ENCODE measurements around the gene ZNF212.
"Not testable (repeated sequence)": the region's sequence is repeated elsewhere in the genome, so short reads cannot be mapped to it uniquely, and the experiment has no call there.

ZNF212 gene

DNA sequence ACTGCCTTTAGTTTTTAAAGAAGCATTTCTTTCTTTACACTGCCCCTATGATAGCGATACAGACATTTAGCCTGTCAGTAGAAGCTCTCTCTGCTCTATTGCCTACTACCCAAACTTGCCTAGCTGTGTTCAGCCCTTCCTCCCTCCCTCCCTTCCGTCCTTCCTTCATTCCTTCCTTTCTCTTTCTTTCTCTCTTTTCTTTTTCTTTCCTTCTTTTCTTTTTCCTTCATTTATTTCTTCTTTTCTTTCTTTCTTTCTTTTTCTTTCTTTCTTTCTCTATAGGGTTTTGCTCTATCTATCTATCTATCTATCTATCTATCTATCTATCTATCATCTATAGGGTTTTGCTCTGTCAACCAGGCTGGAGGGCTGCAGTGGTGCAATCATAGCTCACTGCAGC lies 7.1 kb upstream of the ZNF212 start:
- Histone ChIP-seq H3K9me2 (replicated peaks; ENCODE audit: low read depth, low read length) (no peaks in the 10 kb centered on the region), H4K20me1 (ENCODE audit: insufficient read depth, low read length, poor library complexity, severe bottlenecking) (no peaks in the 10 kb centered on the region), H3K9me3 (ENCODE audit: insufficient read depth, low read depth, low read length) (no peaks in the 10 kb centered on the region), H3K27me3 (ENCODE audit: insufficient read depth, low read length, poor library complexity, severe bottlenecking) (no peaks in the 10 kb centered on the region), H3K79me2 (ENCODE audit: insufficient read depth, low read length) (no peaks in the 10 kb centered on the region), H3F3A (ENCODE audit: low read depth) (no peaks in the 10 kb centered on the region), H2AFZ (ENCODE audit: low read length) (no peak overlapping the region), H3K4me3 (ENCODE audit: low read length, poor library complexity, severe bottlenecking) (no peak overlapping the region), H3K4me1 (ENCODE audit: insufficient read depth, low read length, poor library complexity, severe bottlenecking) (no peaks in the 10 kb centered on the region), H3K9ac (ENCODE audit: low read depth, low read length, poor library complexity, severe bottlenecking) (no peak overlapping the region), H3K4me2 (ENCODE audit: low read depth, low read length, poor library complexity, severe bottlenecking) (no peak overlapping the region), H3K36me3 (ENCODE audit: insufficient read depth, low read length) (no peaks in the 10 kb centered on the region)
- no peak for TF ChIP-seq CTCF (conservative IDR thresholded peaks at IDR 0.05; ENCODE audit: low read length)
- TF ChIP-seq EZH2phosphoT487 (IDR thresholded peaks at IDR 0.05; ENCODE audit: borderline replicate concordance), result no peak

- not testable (repeated sequence) for H3K9me2 ChIP-seq (replicated peaks; ENCODE audit: low read depth, low read length); H3K9me3 ChIP-seq (ENCODE audit: insufficient read depth, low read depth, low read length); H3K27me3 ChIP-seq (ENCODE audit: insufficient read depth, low read length, poor library complexity, severe bottlenecking); H3K79me2 ChIP-seq (ENCODE audit: insufficient read depth, low read length); H3K4me1 ChIP-seq (ENCODE audit: insufficient read depth, low read length, poor library complexity, severe bottlenecking); H4K20me1 ChIP-seq (ENCODE audit: insufficient read depth, low read length, poor library complexity, severe bottlenecking); H3K9ac ChIP-seq (ENCODE audit: low read depth, low read length, poor library complexity, severe bottlenecking); H3K36me3 ChIP-seq (ENCODE audit: insufficient read depth, low read length); H3K4me3 ChIP-seq (ENCODE audit: low read length, poor library complexity, severe bottlenecking); H2AFZ ChIP-seq (ENCODE audit: low read length); H3K4me2 ChIP-seq (ENCODE audit: low read depth, low read length, poor library complexity, severe bottlenecking); H3F3A ChIP-seq (ENCODE audit: low read depth)
Measured at GRCh38 chr7:149233655-149234204, 5.7 kb upstream of the ZNF212 start.

- H3K36me3 ChIP-seq (ENCODE audit: insufficient read depth, low read length), result no peaks in the 10 kb centered on the region
- no peaks in the 10 kb centered on the region for H3K27me3 ChIP-seq (ENCODE audit: insufficient read depth, low read length, poor library complexity, severe bottlenecking)
- H3K79me2 ChIP-seq (ENCODE audit: insufficient read depth, low read length), result peaks cover 31% of the 10 kb centered on the region
- no peak overlapping the region for H2AFZ ChIP-seq (ENCODE audit: low read length)
- H3K4me2 ChIP-seq (ENCODE audit: low read depth, low read length, poor library complexity, severe bottlenecking), result no peak overlapping the region
- H3K9me2 ChIP-seq (replicated peaks; ENCODE audit: low read depth, low read length), result no peaks in the 10 kb centered on the region
- no peak overlapping the region for H3K4me3 ChIP-seq (ENCODE audit: low read length, poor library complexity, severe bottlenecking)
- H4K20me1 ChIP-seq (ENCODE audit: insufficient read depth, low read length, poor library complexity, severe bottlenecking), result peaks cover 8% of the 10 kb centered on the region
- no peaks in the 10 kb centered on the region for H3F3A ChIP-seq (ENCODE audit: low read depth)
- no peak overlapping the region for H3K9ac ChIP-seq (ENCODE audit: low read depth, low read length, poor library complexity, severe bottlenecking)
- H3K4me1 ChIP-seq (ENCODE audit: insufficient read depth, low read length, poor library complexity, severe bottlenecking), result peaks cover 16% of the 10 kb centered on the region
- 0 out of 2 replicates have a peak, but pooled peaks cover 3% of the 10 kb centered on the region for H3K9me3 ChIP-seq (ENCODE audit: insufficient read depth, low read depth, low read length)
- no peak for TF ChIP-seq CTCF (conservative IDR thresholded peaks at IDR 0.05; ENCODE audit: low read length)
Measured at GRCh38 chr7:149237502-149237901, 1.9 kb upstream of the ZNF212 start.

DNA sequence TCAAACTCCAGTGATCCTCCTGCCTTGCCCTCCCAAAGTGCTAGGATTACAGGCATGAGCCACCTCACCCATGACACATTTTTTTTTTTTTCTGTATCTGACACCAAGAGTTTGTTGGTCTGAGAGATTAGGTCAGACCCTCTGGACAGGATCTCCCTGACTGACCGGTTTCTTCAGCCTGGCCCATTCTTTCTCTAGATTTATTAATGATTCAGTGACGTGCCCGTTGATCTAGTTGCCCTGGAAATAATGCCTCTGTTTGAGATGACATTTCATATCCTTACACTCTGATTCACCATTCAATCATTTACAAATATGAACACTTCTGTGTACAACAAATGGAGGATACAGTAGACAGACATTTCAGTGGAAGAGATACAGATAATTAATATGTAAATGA lies 1.4 kb upstream of the ZNF212 start:
- Histone ChIP-seq H3K4me3 (ENCODE audit: low read length, poor library complexity, severe bottlenecking) (no peak overlapping the region), H3K79me2 (ENCODE audit: insufficient read depth, low read length) (peaks cover 36% of the 10 kb centered on the region), H3K9ac (ENCODE audit: low read depth, low read length, poor library complexity, severe bottlenecking) (no peak overlapping the region), H4K20me1 (ENCODE audit: insufficient read depth, low read length, poor library complexity, severe bottlenecking) (peaks cover 8% of the 10 kb centered on the region), H2AFZ (ENCODE audit: low read length) (0 out of 2 replicates have a peak overlapping the region, but pooled peaks have one; percentile 12), H3K4me1 (ENCODE audit: insufficient read depth, low read length, poor library complexity, severe bottlenecking) (peaks cover 16% of the 10 kb centered on the region), H3K9me2 (replicated peaks; ENCODE audit: low read depth, low read length) (no peaks in the 10 kb centered on the region), H3F3A (ENCODE audit: low read depth) (no peaks in the 10 kb centered on the region), H3K36me3 (ENCODE audit: insufficient read depth, low read length) (no peaks in the 10 kb centered on the region), H3K4me2 (ENCODE audit: low read depth, low read length, poor library complexity, severe bottlenecking) (no peak overlapping the region), H3K9me3 (ENCODE audit: insufficient read depth, low read depth, low read length) (0 out of 2 replicates have a peak, but pooled peaks cover 4% of the 10 kb centered on the region), H3K27me3 (ENCODE audit: insufficient read depth, low read length, poor library complexity, severe bottlenecking) (no peaks in the 10 kb centered on the region)
- TF ChIP-seq EZH2phosphoT487 (IDR thresholded peaks at IDR 0.05; ENCODE audit: borderline replicate concordance) (no peak), CTCF (conservative IDR thresholded peaks at IDR 0.05; ENCODE audit: low read length) (no peak)

All from Loucy (cell line).